HG02571 (cell line): ENCODE results near the gene ENPP4.
"Not testable (repeated sequence)": the region's sequence is repeated elsewhere in the genome, so short reads cannot be mapped to it uniquely, and the experiment has no call there.

Source experiments
- ATAC-seq: cut with Tn5 transposase; IDR thresholded peaks from one replicate; pipeline ENCODE4 v1.9.1; 2021; ENCODE audit warnings: mild to moderate bottlenecking, moderate library complexity; ENCODE audit not compliant: unreplicated experiment

Gene ENPP4, protein sequence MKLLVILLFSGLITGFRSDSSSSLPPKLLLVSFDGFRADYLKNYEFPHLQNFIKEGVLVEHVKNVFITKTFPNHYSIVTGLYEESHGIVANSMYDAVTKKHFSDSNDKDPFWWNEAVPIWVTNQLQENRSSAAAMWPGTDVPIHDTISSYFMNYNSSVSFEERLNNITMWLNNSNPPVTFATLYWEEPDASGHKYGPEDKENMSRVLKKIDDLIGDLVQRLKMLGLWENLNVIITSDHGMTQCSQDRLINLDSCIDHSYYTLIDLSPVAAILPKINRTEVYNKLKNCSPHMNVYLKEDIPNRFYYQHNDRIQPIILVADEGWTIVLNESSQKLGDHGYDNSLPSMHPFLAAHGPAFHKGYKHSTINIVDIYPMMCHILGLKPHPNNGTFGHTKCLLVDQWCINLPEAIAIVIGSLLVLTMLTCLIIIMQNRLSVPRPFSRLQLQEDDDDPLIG

GRCh38 chr6:46129629-46130511 is at the start of gene ENPP4:
TSS of gene ENPP4 (plus strand) at chr6:46129989. CDS start at chr6:46139584, 9,595 bp downstream.
- ATAC-seq: peak; percentile 93

DNA sequence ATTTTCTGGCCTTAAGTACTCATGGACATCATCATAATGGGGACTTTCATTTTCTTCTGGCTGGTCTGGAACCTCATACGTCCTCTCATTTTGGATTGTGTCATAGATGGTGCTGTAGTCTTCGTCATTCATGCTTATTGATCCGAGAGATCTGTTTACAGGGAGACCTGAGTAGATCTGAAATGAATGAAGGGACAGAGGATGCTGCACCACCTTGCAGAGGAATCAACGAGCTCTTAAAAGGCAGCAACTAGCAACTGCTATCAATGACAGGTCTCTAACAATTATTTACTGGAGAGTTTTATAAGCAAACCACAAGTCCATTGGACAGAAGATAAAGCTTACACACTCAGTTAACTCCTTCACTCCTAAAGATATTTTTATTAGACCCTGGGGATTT is 49.7 kb upstream of the ENPP4 start:
- ATAC-seq: no peak

- not testable (repeated sequence) for ATAC-seq
Observed at GRCh38 chr6:46085688-46086087, 44.1 kb upstream of the ENPP4 start.

GRCh38 chr6:46090115-46091079 is 39.4 kb upstream of the ENPP4 start:
- ATAC-seq: no peak

GRCh38 chr6:46091080-46091478 is 38.7 kb upstream of the ENPP4 start:
- ATAC-seq: no peak

- no peak for ATAC-seq
Observed at GRCh38 chr6:46095251-46095650, 34.5 kb upstream of the ENPP4 start.

GRCh38 chr6:46097366-46097765 is 32.4 kb upstream of the ENPP4 start:
- ATAC-seq: no peak

GRCh38 chr6:46098678-46099077 is 31.1 kb upstream of the ENPP4 start:
- no peak for ATAC-seq

DNA sequence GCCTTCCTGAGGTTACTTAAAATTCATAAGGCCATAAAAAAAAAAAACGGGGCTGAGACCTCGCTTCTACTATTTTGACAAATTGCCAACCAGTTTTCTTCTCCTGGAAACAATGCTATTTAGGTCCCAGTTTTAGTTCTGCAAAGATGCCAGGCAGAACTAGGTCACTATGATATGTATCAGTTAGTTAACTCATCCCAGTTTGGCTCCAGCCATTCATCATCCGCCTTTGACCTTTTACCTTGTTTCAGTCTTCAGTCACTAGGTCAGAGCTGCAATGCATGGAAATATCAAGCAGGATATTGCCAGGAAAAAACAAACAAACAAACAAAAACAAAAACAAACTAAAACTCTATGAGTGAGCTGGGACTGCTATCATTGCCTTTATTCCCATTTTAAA is 29.8 kb upstream of the ENPP4 start:
- ATAC-seq: no peak

GRCh38 chr6:46102123-46102522 is 27.7 kb upstream of the ENPP4 start:
- no peak for ATAC-seq

DNA sequence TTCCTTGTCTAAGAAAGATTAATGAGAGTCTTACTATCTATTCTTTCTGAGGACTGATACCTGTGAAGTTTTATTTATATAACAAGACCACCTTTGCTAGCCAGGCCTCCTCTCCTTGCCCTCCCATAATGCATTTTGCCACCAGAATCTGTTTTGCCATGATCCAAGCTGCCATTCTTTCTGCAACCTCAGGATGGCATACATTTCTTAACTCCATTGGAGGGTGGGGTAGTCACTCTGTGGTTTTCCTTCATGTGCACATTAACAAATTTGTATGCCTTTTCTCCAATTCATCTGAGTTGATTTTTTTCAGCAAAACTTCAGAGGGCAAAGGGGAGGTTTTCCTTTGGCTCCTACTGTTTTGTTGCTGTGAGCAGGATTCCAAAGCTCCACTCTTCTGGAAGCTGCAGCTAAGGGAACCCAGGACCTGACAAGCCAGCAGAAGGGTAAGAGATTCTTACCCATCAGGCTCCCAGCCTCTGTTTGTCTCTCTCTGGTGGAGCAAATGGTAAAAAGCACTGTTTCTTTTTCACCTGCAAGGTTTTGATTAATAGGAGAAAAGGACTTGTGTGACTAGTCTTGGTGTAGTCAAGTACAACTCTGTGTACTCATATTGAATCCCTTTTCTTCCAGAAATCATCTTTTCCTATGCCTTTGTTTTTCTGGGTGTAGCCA is 26.2 kb upstream of the ENPP4 start:
- peak; percentile 5 for ATAC-seq

GRCh38 chr6:46104209-46104608 is 25.6 kb upstream of the ENPP4 start:
- peak; percentile 81 for ATAC-seq

- no peak for ATAC-seq
Observed at GRCh38 chr6:46105568-46105967, 24.2 kb upstream of the ENPP4 start.

GRCh38 chr6:46113370-46113769 is 16.4 kb upstream of the ENPP4 start:
- no peak for ATAC-seq

DNA sequence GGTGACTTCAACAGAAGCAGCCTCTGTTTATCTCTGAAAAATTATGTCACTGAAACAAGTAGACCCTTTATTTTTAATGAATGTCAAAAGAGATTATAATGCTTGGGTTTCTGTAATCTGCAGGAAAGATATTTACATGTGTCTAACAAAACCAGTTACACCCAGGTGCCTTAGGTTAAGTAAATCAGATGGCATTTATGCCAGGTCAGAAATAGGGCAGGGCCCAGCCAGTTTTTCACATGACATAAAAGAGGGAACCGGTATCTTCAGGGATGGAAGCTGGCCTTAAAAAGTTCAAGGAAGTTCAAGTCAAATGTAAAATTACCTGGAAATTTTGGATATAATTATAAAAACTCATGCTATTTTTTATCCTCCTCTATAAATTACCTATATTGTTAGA is 14.2 kb upstream of the ENPP4 start:
- ATAC-seq: no peak

DNA sequence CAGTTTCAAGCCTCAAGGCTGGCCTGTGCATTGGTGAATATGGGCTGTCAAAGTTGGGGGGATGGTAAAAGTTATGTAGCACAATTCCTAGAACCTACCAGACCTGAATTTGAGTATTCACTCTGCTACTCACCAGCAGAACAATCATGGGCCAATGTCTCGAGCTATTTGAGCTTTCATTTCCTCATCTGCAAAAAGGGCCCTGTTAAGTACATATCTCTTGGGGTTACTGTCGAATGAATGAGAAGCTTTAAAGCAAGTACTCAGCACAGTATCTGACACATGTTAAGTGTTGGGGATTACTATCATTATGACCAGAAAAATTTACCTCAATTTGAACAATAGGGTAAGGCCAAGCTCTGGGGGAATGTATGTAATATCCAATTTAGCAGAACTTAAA is 13.5 kb upstream of the ENPP4 start:
- ATAC-seq: no peak

GRCh38 chr6:46118157-46118556 is 11.6 kb upstream of the ENPP4 start:
- ATAC-seq: no peak

GRCh38 chr6:46118836-46119235 is 11.0 kb upstream of the ENPP4 start:
- ATAC-seq: no peak

- not testable (repeated sequence) for ATAC-seq
Observed at GRCh38 chr6:46119679-46120078, 10.1 kb upstream of the ENPP4 start.

DNA sequence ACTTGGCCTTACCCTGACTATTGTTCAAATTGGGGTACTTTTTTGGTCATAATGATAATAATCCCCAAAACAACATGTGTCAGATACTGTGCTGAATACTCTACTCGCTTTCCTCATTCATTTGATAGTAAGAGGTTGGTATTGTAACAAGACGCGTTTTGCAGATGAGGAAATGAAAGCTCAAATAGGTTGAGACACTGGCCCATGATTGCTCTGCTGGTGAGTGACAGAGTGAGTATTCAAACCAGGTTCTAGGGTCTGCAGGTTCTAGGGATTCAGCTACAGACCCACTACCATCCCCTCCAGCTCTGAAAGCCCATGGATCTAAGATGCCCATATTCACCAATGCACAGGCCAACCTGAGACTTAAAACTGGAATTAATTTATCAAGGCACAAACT is 1.3 kb upstream of the ENPP4 start:
- ATAC-seq: no peak
